ENCODE measurements around the gene PHF13. TPM values are rescaled to one million over a fixed set of nuclear protein-coding genes. Genes with fewer than 3 reads are reported as not detected.

The PHF13 gene
- 10 to 100 TPM in 3 of 6 donors, 1 to 10 TPM in 3; 8.4 to 23.0 (median 9.8) TPM for total RNA-seq

- Histone ChIP-seq H3K4me1 (peaks cover 11 to 26% (median 18%) of the 10 kb centered on the region in 4 donors), H3K9me3 (no peaks in the 10 kb centered on the region), H3K4me3 (peak within 1 kb of the TSS; percentile 93 to 100 (median 98)), H3K27ac (peak within 1 kb of the TSS; percentile 89 to 96 (median 93)), H3K36me3 (peaks cover 0 to 11% (median 0%) of the 10 kb centered on the region in 4 donors), H3K27me3 (no peaks in the 10 kb centered on the region)
- 0 to 1% methylated on average over 9 to 17 of the region's 84 CpGs for WGBS, 2 donors
- TF ChIP-seq EP300 (IDR thresholded peaks at IDR 0.05) = no peak
- peak; percentile 75 to 85 for TF ChIP-seq POLR2AphosphoS5 (IDR thresholded peaks at IDR 0.05)
- TF ChIP-seq CTCF (IDR thresholded peaks at IDR 0.05) = peak in 1 of 6 experiments; percentile 37
- TF ChIP-seq POLR2A (IDR thresholded peaks at IDR 0.05) = peak in 2 of 4 donors; percentile 54 to 63
- peak; percentile 98 to 100 for ATAC-seq (ENCODE audit: low FRiP score in 2 of 2)
- peak; percentile 100 for DNase-seq
Observed at GRCh38 chr1:6613361-6614018, at the start of gene PHF13. PHF13 (plus strand) TSS chr1:6613731; CDS start chr1:6614067, 336 bp downstream.

- peaks cover 0 to 7% (median 6%) of the 10 kb centered on the region in 4 donors for H3K9me3 ChIP-seq
- no peaks in the 10 kb centered on the region for H3K36me3 ChIP-seq
- H3K27ac ChIP-seq = no peak overlapping the region
- no peak overlapping the region for H3K4me3 ChIP-seq
- TF ChIP-seq CTCF (IDR thresholded peaks at IDR 0.05) (no peak), POLR2AphosphoS5 (IDR thresholded peaks at IDR 0.05) (no peak), POLR2A (IDR thresholded peaks at IDR 0.05) (no peak), EP300 (IDR thresholded peaks at IDR 0.05) (no peak)
- H3K27me3 ChIP-seq = no peaks in the 10 kb centered on the region
- DNase-seq (no peak), ATAC-seq (ENCODE audit: low FRiP score in 2 of 2) (no peak)
- H3K4me1 ChIP-seq = no peaks in the 10 kb centered on the region
- WGBS, 2 donors = 89 to 95% methylated on average over 11 of the region's 11 CpGs
Observed at GRCh38 chr1:6569033-6569432, 44.5 kb upstream of the PHF13 start.

DNA sequence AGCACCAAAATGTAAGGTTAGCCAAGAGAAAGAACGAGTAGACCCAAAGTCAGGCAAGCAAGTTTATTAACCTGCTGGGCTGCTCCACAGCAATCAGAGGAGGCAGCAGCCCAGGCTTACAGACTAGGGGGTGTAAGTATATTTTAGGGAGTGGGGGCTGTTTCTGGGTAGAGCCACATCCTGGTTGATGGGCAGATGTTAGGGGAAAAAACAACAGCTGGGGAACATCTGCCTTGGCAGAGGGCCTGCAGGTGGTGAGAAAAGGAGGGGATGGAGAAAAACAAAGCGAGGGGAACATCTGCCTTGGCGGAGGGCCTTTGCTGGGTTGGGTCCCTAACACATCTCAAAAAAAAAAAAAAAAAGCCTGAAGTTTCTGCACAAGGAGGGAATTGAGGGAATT, 43.4 kb upstream of the PHF13 start:
- peaks cover 0 to 7% (median 6%) of the 10 kb centered on the region in 4 donors for H3K9me3 ChIP-seq
- DNase-seq (no peak), ATAC-seq (ENCODE audit: low FRiP score in 2 of 2) (no peak)
- H3K36me3 ChIP-seq = no peaks in the 10 kb centered on the region
- H3K27ac ChIP-seq = no peak overlapping the region
- H3K4me1 ChIP-seq = no peaks in the 10 kb centered on the region
- no peaks in the 10 kb centered on the region for H3K27me3 ChIP-seq
- no peak overlapping the region for H3K4me3 ChIP-seq
- TF ChIP-seq CTCF (IDR thresholded peaks at IDR 0.05) (no peak), POLR2AphosphoS5 (IDR thresholded peaks at IDR 0.05) (no peak), POLR2A (IDR thresholded peaks at IDR 0.05) (no peak), EP300 (IDR thresholded peaks at IDR 0.05) (no peak)
- 64 to 78% methylated on average over 3 of the region's 3 CpGs for WGBS, 2 donors

DNA sequence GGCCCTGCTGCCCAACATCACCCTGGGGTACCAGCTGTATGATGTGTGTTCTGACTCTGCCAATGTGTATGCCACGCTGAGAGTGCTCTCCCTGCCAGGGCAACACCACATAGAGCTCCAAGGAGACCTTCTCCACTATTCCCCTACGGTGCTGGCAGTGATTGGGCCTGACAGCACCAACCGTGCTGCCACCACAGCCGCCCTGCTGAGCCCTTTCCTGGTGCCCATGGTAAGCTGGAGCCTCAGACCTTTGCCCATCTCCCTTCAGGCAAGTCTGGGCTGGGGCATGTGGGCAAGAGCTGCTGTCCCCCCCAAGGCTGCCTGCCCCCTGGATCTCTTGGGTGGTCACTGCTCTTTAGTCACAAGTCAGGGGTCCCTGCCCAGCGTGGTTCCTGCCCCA, 42.5 kb upstream of the PHF13 start:
- DNase-seq (no peak), ATAC-seq (ENCODE audit: low FRiP score in 2 of 2) (no peak)
- no peak for TF ChIP-seq EP300 (IDR thresholded peaks at IDR 0.05)
- TF ChIP-seq CTCF (IDR thresholded peaks at IDR 0.05) = no peak
- TF ChIP-seq POLR2A (IDR thresholded peaks at IDR 0.05) = no peak
- no peak for TF ChIP-seq POLR2AphosphoS5 (IDR thresholded peaks at IDR 0.05)
- 17 to 75% methylated on average over 2 to 5 of the region's 5 CpGs for WGBS, 2 donors
- Histone ChIP-seq H3K4me1 (no peaks in the 10 kb centered on the region), H3K36me3 (no peaks in the 10 kb centered on the region), H3K27ac (no peak overlapping the region), H3K4me3 (no peak overlapping the region), H3K27me3 (no peaks in the 10 kb centered on the region), H3K9me3 (peaks cover 0 to 7% (median 6%) of the 10 kb centered on the region in 4 donors)
